ENCODE measurements around the gene APOA5. TPM values are rescaled to one million over a fixed set of nuclear protein-coding genes. Genes with fewer than 3 reads are reported as not detected.
"Not testable (repeated sequence)": the region's sequence is repeated elsewhere in the genome, so short reads cannot be mapped to it uniquely, and the experiment has no call there.

APOA5 gene
- total RNA-seq, 1 donor from 2014 or later = not detected

- intact Hi-C loops (cut with micrococcal nuclease) = no loop called here
- no peak for ATAC-seq
- no peak for DNase-seq
These were observed 9.0 kb downstream of the APOA5 start for GRCh38 chr11:116782728-116783127.

GRCh38 chr11:116778556-116778955 is 13.1 kb downstream of the APOA5 start:
- ATAC-seq (no peak), DNase-seq (no peak)
- intact Hi-C loops (cut with micrococcal nuclease) = no loop called here

- ATAC-seq = no peak
- DNase-seq = no peak
- intact Hi-C loops (cut with micrococcal nuclease) = no loop called here
These were observed 14.6 kb downstream of the APOA5 start for GRCh38 chr11:116777056-116777455.

GRCh38 chr11:116776522-116776984 is 15.1 kb downstream of the APOA5 start:
- no peak for DNase-seq
- ATAC-seq = no peak
- intact Hi-C loops (cut with micrococcal nuclease) = no loop called here

GRCh38 chr11:116775975-116776374 is 15.7 kb downstream of the APOA5 start:
- intact Hi-C loops (cut with micrococcal nuclease) = no loop called here
- ATAC-seq = no peak

GRCh38 chr11:116774661-116775060 is 17.0 kb downstream of the APOA5 start:
- DNase-seq (no peak), ATAC-seq (no peak)
- intact Hi-C loops (cut with micrococcal nuclease) = no loop called here

More at GRCh38 chr11:116775975-116776374, 15.7 kb downstream of the APOA5 start:
- DNase-seq = no peak

GRCh38 chr11:116773203-116774097 is 18.2 kb downstream of the APOA5 start:
- ATAC-seq (peak; percentile 70), DNase-seq (no peak)
- intact Hi-C loops (cut with micrococcal nuclease) = no loop called here

- intact Hi-C loops (cut with micrococcal nuclease) = no loop called here
- ATAC-seq (peak; percentile 95), DNase-seq (peak; percentile 94)
These were observed 19.1 kb downstream of the APOA5 start, which contains the start of gene BUD13 for GRCh38 chr11:116772443-116773202. Gene BUD13, minus strand, starts transcription at chr11:116772987. Its CDS starts 23 bp downstream, at chr11:116772964.

- ATAC-seq (no peak), DNase-seq (no peak)
- intact Hi-C loops (cut with micrococcal nuclease) = no loop called here
These were observed 19.7 kb downstream of the APOA5 start for GRCh38 chr11:116771935-116772334.

GRCh38 chr11:116762132-116762531 is 29.5 kb downstream of the APOA5 start:
- ATAC-seq (no peak), DNase-seq (no peak)
- intact Hi-C loops (cut with micrococcal nuclease) = no loop called here

- DNase-seq; intact Hi-C loops (cut with micrococcal nuclease): not testable (repeated sequence)
These were observed 35.6 kb downstream of the APOA5 start for GRCh38 chr11:116756044-116756443.

GRCh38 chr11:116750070-116750718 is 41.5 kb downstream of the APOA5 start:
- intact Hi-C loops (cut with micrococcal nuclease) = loop anchor here (2.0 kb wide), 1 partner anchor 31 kb away; no protein-coding TSS in a partner anchor
- DNase-seq (no peak), ATAC-seq (no peak)

More at GRCh38 chr11:116756044-116756443, 35.6 kb downstream of the APOA5 start:
- not testable (repeated sequence) for ATAC-seq

GRCh38 chr11:116742104-116742503 is 49.6 kb downstream of the APOA5 start:
- no peak for DNase-seq
- intact Hi-C loops (cut with micrococcal nuclease) = no loop called here
- ATAC-seq = no peak

- intact Hi-C loops (cut with micrococcal nuclease) = no loop called here
- ATAC-seq (no peak), DNase-seq (no peak)
These were observed 50.9 kb downstream of the APOA5 start for GRCh38 chr11:116740741-116741140.

Other genes with a start within 250 kb of the APOA5 start
- 7.2 TPM for gene BUD13, start 18.9 kb downstream of the APOA5 start, total RNA-seq
- 18.2 TPM for gene ZPR1, start 3.9 kb downstream of the APOA5 start, total RNA-seq
- gene APOA4, start 31.4 kb upstream of the APOA5 start, total RNA-seq = not detected
- not detected for gene APOC3, start 38.0 kb upstream of the APOA5 start, total RNA-seq
- 9.2 TPM for gene APOA1, start 45.7 kb upstream of the APOA5 start, total RNA-seq

Data from left ventricle myocardium superior (tissue), 1 donor.